Osteocyte (in vitro differentiated cells): ENCODE results near the gene HECW1. TPM values are rescaled to one million over a fixed set of nuclear protein-coding genes. Genes with fewer than 3 reads are reported as not detected.
"Not testable (repeated sequence)": the region's sequence is repeated elsewhere in the genome, so short reads cannot be mapped to it uniquely, and the experiment has no call there.

Source experiments
- DNase-seq: peaks from one replicate; pipeline ENCODE4 v3.0.0; 2021; ENCODE audit warnings: mixed read lengths; ENCODE audit not compliant: unreplicated experiment; ENCODE audit errors: extremely low spot score
- H3K27ac Mint-ChIP-seq: one replicate; pipeline ENCODE4 v1.8.0; 2021; ENCODE audit warnings: mild to moderate bottlenecking, mixed read lengths; ENCODE audit not compliant: unreplicated experiment
- H3K27me3 Mint-ChIP-seq: one replicate; pipeline ENCODE4 v1.8.0; 2021; ENCODE audit warnings: mixed read lengths; ENCODE audit not compliant: unreplicated experiment
- H3K36me3 Mint-ChIP-seq: one replicate; pipeline ENCODE4 v1.8.0; 2021; ENCODE audit warnings: mixed read lengths; ENCODE audit not compliant: unreplicated experiment
- H3K4me1 Mint-ChIP-seq: one replicate; pipeline ENCODE4 v1.8.0; 2021; ENCODE audit warnings: mixed read lengths; ENCODE audit not compliant: unreplicated experiment
- H3K4me3 Mint-ChIP-seq: one replicate; pipeline ENCODE4 v1.8.0; 2021; ENCODE audit warnings: mild to moderate bottlenecking, moderate library complexity, mixed read lengths; ENCODE audit not compliant: unreplicated experiment
- H3K9me3 Mint-ChIP-seq: one replicate; pipeline ENCODE4 v1.8.0; 2021; ENCODE audit warnings: mixed read lengths; ENCODE audit not compliant: unreplicated experiment
- CTCF ChIP-seq: fragments of 200-600 bp; sonication (generic); IDR thresholded peaks from 2 replicates; pipeline ENCODE4 v1.5.0; 2021; ENCODE audit warnings: antibody characterized with exemption, mild to moderate bottlenecking, moderate library complexity
- total RNA-seq: library from RNA; stranded (reverse); gene quantifications from 2 replicates; pipeline ENCODE4 v1.2.1, GENCODE V29; 2021

The HECW1 gene
- total RNA-seq, 1 donor from 2014 or later = 0.16 TPM

GRCh38 chr7:43211286-43211685 lies 98.8 kb downstream of the HECW1 start:
- H3K9me3 Mint-ChIP-seq = peaks cover 2% of the 10 kb centered on the region
- no peak for TF ChIP-seq CTCF
- H3K4me1 Mint-ChIP-seq = no peaks in the 10 kb centered on the region
- no peak overlapping the region for H3K27ac Mint-ChIP-seq
- peaks cover 3% of the 10 kb centered on the region for H3K27me3 Mint-ChIP-seq
- no peak for DNase-seq
- no peak overlapping the region for H3K4me3 Mint-ChIP-seq
- H3K36me3 Mint-ChIP-seq = no peaks in the 10 kb centered on the region

GRCh38 chr7:43211693-43212092 lies 99.2 kb downstream of the HECW1 start:
- no peak for TF ChIP-seq CTCF
- Mint-ChIP-seq H3K27me3 (peaks cover 3% of the 10 kb centered on the region), H3K36me3 (no peaks in the 10 kb centered on the region), H3K27ac (no peak overlapping the region), H3K4me1 (no peaks in the 10 kb centered on the region), H3K9me3 (no peaks in the 10 kb centered on the region), H3K4me3 (no peak overlapping the region)
- no peak for DNase-seq

GRCh38 chr7:43212921-43213320 lies 100.5 kb downstream of the HECW1 start:
- Mint-ChIP-seq H3K27ac (no peak overlapping the region), H3K9me3 (no peaks in the 10 kb centered on the region), H3K36me3 (no peaks in the 10 kb centered on the region), H3K27me3 (peaks cover 3% of the 10 kb centered on the region), H3K4me3 (no peak overlapping the region), H3K4me1 (no peaks in the 10 kb centered on the region)
- TF ChIP-seq CTCF = no peak
- DNase-seq = no peak

GRCh38 chr7:43215061-43215460 lies 102.6 kb downstream of the HECW1 start:
- Mint-ChIP-seq H3K9me3 (no peaks in the 10 kb centered on the region), H3K4me3 (no peak overlapping the region), H3K27me3 (peaks cover 3% of the 10 kb centered on the region)

GRCh38 chr7:43217055-43217454 lies 104.6 kb downstream of the HECW1 start:
- Mint-ChIP-seq H3K27ac (no peak overlapping the region), H3K4me1 (no peaks in the 10 kb centered on the region), H3K27me3 (peaks cover 3% of the 10 kb centered on the region), H3K36me3 (no peaks in the 10 kb centered on the region), H3K9me3 (no peaks in the 10 kb centered on the region), H3K4me3 (no peak overlapping the region)
- TF ChIP-seq CTCF = no peak
- DNase-seq = no peak

More at GRCh38 chr7:43215061-43215460, 102.6 kb downstream of the HECW1 start:
- DNase-seq = no peak
- no peak for TF ChIP-seq CTCF
- Mint-ChIP-seq H3K36me3 (no peaks in the 10 kb centered on the region), H3K4me1 (no peaks in the 10 kb centered on the region), H3K27ac (no peak overlapping the region)

GRCh38 chr7:43218901-43219300 lies 106.5 kb downstream of the HECW1 start:
- H3K36me3 Mint-ChIP-seq, DNase-seq, H3K27me3 Mint-ChIP-seq, H3K4me1 Mint-ChIP-seq, H3K4me3 Mint-ChIP-seq, H3K27ac Mint-ChIP-seq, H3K9me3 Mint-ChIP-seq: not testable (repeated sequence)
